Chondrocyte (in vitro differentiated cells): ENCODE results near the gene ADGB. TPM values are rescaled to one million over a fixed set of nuclear protein-coding genes. Genes with fewer than 3 reads are reported as not detected.
A peak's percentile ranks its signal among the peaks of the same experiment; 100 is the strongest.

Experiments
- DNase-seq: peaks from one replicate; pipeline ENCODE4 v3.0.0; 2021; ENCODE audit warnings: mixed read lengths, low spot score
- H3K27ac Mint-ChIP-seq: one replicate; pipeline ENCODE4 v1.8.0; 2021; ENCODE audit warnings: mild to moderate bottlenecking, moderate library complexity, mixed read lengths; ENCODE audit not compliant: unreplicated experiment
- H3K27me3 Mint-ChIP-seq: 2 replicates; pipeline ENCODE4 v1.8.0; 2021; ENCODE audit warnings: low read depth, mixed read lengths
- H3K36me3 Mint-ChIP-seq: 2 replicates; pipeline ENCODE4 v1.8.0; 2021; ENCODE audit warnings: low read depth, mixed read lengths
- H3K4me1 Mint-ChIP-seq: 2 replicates; pipeline ENCODE4 v1.8.0; 2021; ENCODE audit warnings: low read depth, mild to moderate bottlenecking, mixed read lengths
- H3K4me3 Mint-ChIP-seq: one replicate; pipeline ENCODE4 v1.8.0; 2021; ENCODE audit warnings: mild to moderate bottlenecking, moderate library complexity, mixed read lengths; ENCODE audit not compliant: unreplicated experiment
- H3K9me3 Mint-ChIP-seq: 2 replicates; pipeline ENCODE4 v1.8.0; 2021; ENCODE audit warnings: low read depth, mixed read lengths
- total RNA-seq: library from RNA; stranded (reverse); gene quantifications from 3 replicates; pipeline ENCODE4 v1.2.1, GENCODE V29; 2021
- TF ChIP-seq, protein P1 (sequence below): fragments of 200-600 bp; sonication (generic); IDR thresholded peaks from 2 replicates; pipeline ENCODE4 v1.5.0; 2021; ENCODE audit warnings: antibody characterized with exemption, mild to moderate bottlenecking, moderate library complexity

The ADGB gene
- total RNA-seq, 1 donor from 2014 or later: not detected

DNA sequence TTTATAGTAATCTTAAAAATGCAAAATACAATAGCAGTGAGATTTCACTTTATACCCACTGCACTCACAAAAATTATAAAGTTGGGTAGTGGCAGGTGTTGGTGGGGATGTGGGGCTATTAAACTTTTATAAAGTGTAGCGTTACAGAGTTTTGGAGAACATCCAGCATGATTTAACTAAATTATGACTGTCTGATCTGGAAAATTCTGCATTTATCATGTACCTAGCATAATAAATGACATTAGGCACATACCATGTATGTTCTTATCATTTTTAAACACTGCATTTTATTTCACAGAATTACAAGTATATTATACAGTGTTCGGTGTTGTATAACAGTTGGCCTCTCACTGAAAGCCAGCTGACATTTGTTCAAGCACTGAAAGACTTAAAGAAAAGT is 169.9 kb downstream of the ADGB start:
- Mint-ChIP-seq H3K27ac (no peak overlapping the region), H3K4me1 (no peaks in the 10 kb centered on the region), H3K4me3 (no peak overlapping the region), H3K27me3 (no peaks in the 10 kb centered on the region), H3K36me3 (no peaks in the 10 kb centered on the region), H3K9me3 (no peaks in the 10 kb centered on the region)
- DNase-seq: no peak
- TF ChIP-seq, protein P1, sequence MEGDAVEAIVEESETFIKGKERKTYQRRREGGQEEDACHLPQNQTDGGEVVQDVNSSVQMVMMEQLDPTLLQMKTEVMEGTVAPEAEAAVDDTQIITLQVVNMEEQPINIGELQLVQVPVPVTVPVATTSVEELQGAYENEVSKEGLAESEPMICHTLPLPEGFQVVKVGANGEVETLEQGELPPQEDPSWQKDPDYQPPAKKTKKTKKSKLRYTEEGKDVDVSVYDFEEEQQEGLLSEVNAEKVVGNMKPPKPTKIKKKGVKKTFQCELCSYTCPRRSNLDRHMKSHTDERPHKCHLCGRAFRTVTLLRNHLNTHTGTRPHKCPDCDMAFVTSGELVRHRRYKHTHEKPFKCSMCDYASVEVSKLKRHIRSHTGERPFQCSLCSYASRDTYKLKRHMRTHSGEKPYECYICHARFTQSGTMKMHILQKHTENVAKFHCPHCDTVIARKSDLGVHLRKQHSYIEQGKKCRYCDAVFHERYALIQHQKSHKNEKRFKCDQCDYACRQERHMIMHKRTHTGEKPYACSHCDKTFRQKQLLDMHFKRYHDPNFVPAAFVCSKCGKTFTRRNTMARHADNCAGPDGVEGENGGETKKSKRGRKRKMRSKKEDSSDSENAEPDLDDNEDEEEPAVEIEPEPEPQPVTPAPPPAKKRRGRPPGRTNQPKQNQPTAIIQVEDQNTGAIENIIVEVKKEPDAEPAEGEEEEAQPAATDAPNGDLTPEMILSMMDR: no peak

DNA sequence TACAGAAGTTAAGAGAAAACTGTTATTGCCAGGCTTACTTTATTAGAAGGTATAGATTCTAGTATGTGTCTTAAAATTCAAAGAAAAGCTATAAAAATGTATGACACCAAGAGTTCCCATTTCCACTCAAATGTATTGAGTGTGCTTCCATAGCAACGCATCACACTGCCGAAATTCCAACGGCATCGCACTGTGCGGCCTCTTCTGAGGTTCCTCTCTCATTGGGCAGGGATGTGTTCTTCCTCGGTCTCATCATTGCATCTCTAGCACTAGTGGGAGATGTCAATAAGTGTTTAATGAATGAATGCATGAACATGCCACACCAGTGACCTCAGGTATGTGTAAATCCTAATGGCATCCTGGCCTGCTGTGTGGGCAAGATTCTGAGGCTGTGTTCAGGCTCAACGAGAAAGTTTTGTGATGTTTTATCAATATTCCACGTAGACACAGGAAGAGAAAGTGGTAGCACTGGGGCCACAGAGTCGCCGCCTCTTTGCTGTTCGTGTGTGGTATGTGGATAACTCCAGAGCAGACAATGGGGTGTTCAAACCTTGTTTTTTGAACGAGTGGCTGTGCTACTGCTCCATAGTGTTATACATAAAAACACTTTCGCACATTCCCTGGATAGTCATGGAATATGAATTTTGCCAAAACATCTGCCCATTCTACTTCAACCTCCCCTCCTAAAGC is 171.6 kb downstream of the ADGB start:
- Mint-ChIP-seq H3K27ac (no peak overlapping the region), H3K4me1 (no peaks in the 10 kb centered on the region), H3K4me3 (no peak overlapping the region)

DNA sequence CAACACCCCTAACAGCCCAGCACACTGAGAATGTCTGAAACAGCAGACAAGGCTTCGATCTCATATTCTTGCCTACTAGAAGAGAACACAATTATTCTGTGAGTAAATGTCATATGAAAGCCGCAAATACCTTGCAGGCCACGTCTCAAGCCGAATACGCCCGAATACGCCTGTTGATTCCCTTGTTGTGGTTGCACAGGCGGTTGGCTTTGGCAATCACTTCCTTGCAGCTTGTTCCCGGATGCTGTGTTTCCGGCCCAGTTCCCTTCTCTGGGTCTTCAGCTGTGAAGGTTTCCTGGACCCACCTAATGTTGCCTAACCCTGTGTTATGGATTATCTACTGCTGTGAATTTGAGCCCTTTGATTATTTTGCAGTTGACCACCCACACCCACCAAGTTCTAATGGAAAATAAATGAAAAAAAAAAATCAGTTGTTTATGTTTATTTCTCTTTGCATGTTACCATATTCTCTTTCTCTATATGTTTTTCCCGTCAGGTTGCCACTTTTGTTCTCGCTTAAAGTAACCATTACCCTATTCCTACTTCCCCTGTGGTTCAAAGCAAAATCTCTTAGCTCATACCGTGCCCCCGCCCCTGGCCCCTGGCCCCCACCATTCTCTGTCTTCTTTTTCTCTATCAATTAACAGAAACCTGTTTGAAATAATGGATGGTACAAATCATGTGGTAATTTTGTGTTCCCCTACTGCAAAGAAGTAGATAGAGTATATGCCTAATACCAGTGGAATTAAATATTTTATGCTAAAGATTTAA is 172.4 kb downstream of the ADGB start:
- Mint-ChIP-seq H3K27ac (no peak overlapping the region), H3K4me3 (no peak overlapping the region), H3K9me3 (no peaks in the 10 kb centered on the region), H3K36me3 (no peaks in the 10 kb centered on the region), H3K27me3 (no peaks in the 10 kb centered on the region), H3K4me1 (no peaks in the 10 kb centered on the region)
- TF ChIP-seq, protein P1: no peak
- no peak for DNase-seq

More for the DNA sequence above, 171.6 kb downstream of the ADGB start:
- TF ChIP-seq, protein P1: no peak
- no peak for DNase-seq
- Mint-ChIP-seq H3K27me3 (no peaks in the 10 kb centered on the region), H3K36me3 (no peaks in the 10 kb centered on the region), H3K9me3 (no peaks in the 10 kb centered on the region)

DNA sequence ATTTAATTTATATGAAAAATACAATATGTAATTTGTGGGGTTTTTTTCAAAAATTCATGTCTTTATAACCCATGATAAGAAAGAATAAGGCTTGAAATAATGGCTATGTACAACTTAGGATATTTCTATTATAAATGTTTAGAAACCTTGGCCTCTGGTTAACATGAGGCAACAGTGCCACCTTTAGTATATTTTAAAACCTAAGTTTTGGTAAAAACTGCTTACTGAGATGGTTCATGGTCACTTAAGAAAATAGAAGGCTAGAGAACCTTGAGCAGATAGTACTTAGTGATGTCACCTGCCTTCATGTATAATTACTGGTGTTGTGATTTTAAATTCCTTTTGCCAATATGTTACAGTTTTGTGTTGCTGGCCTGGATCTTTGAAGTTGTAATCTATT is 176.4 kb downstream of the ADGB start:
- no peaks in the 10 kb centered on the region for H3K36me3 Mint-ChIP-seq
- no peaks in the 10 kb centered on the region for H3K27me3 Mint-ChIP-seq
- TF ChIP-seq, protein P1: peak; percentile 61
- no peak overlapping the region for H3K27ac Mint-ChIP-seq
- DNase-seq: no peak
- H3K9me3 Mint-ChIP-seq: no peaks in the 10 kb centered on the region
- no peak overlapping the region for H3K4me3 Mint-ChIP-seq
- H3K4me1 Mint-ChIP-seq: peaks cover 2% of the 10 kb centered on the region

DNA sequence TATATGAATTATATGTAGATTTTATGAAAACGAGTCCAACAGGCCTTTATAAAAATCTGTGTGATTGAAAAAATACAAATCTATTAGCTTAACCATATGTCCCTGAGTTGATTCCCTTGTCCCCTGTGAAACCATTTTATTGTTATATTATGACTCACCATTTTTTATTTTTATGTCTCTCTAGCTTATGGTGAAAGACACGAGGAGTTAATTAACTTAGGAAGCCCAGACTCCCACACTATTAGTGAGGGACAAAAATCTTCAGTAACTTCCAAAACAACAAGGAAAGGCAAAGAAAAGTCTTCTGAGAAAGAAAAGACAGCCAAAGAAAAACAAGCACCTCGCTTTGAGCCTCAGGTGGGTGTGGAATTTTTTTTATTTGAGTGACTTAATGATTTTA is 183.1 kb downstream of the ADGB start:
- no peaks in the 10 kb centered on the region for H3K27me3 Mint-ChIP-seq

More for the DNA sequence above, 183.1 kb downstream of the ADGB start:
- H3K9me3 Mint-ChIP-seq: no peaks in the 10 kb centered on the region
- no peak overlapping the region for H3K4me3 Mint-ChIP-seq
- TF ChIP-seq, protein P1: no peak
- DNase-seq: no peak
- no peaks in the 10 kb centered on the region for H3K36me3 Mint-ChIP-seq
- H3K4me1 Mint-ChIP-seq: peaks cover 2% of the 10 kb centered on the region
- H3K27ac Mint-ChIP-seq: no peak overlapping the region
